ENCODE results near the gene TTC28. TPM values are rescaled to one million over a fixed set of nuclear protein-coding genes. Genes with fewer than 3 reads are reported as not detected.
A peak's percentile ranks its signal among the peaks of the same experiment; 100 is the strongest.
"Not testable (repeated sequence)": the region's sequence is repeated elsewhere in the genome, so short reads cannot be mapped to it uniquely, and the experiment has no call there.

The TTC28 gene
- total and polyA plus RNA-seq, 7 experiments from 2014 or later: 0.50 to 8.3 (median 4.2) TPM

GRCh38 chr22:28089541-28089940 lies 590.1 kb downstream of the TTC28 start:
- peaks cover 0 to 18% (median 5%) of the 10 kb centered on the region in 5 donors for H3K36me3 Mint-ChIP-seq
- H3K27me3 ChIP-seq (ENCODE audit: control insufficient read depth in 2 of 2, insufficient read depth in 2 of 2, low read length in 2 of 2); H3K9me3 Mint-ChIP-seq; intact Hi-C loops (cut with micrococcal nuclease); H3K36me3 ChIP-seq (ENCODE audit: control insufficient read depth in 2 of 3, insufficient read depth in 3 of 3, low read length in 3 of 3); CTCF ChIA-PET; H3K4me3 Mint-ChIP-seq; ATAC-seq; POLR2A ChIA-PET; H3K4me1 Mint-ChIP-seq; H3K4me1 ChIP-seq (ENCODE audit: control insufficient read depth in 2 of 2, insufficient read depth in 2 of 2, low read length in 2 of 2); H3K27ac ChIP-seq (ENCODE audit: low read depth, low read length); H3K4me3 ChIP-seq (ENCODE audit: low read length); H3K9me3 ChIP-seq (ENCODE audit: control insufficient read depth in 2 of 3, low read length in 3 of 3); H3K27ac Mint-ChIP-seq; DNase-seq; H3K27me3 Mint-ChIP-seq: not testable (repeated sequence)

GRCh38 chr22:28077166-28077565 lies 602.5 kb downstream of the TTC28 start:
- no peak for DNase-seq
- no peak for ATAC-seq
- peaks cover 0 to 3% (median 0%) of the 10 kb centered on the region in 11 donors for H3K9me3 Mint-ChIP-seq
- POLR2A ChIA-PET: interaction anchor here (0.5 kb wide), 1 partner anchor 725 kb away, joined by 3 read pairs; no protein-coding TSS in a partner anchor
- H3K27me3 Mint-ChIP-seq: peaks cover 0 to 5% (median 0%) of the 10 kb centered on the region in 5 donors
- no peaks in the 10 kb centered on the region for H3K4me1 Mint-ChIP-seq
- Histone ChIP-seq H3K4me3 (ENCODE audit: low read length) (no peak overlapping the region), H3K9me3 (ENCODE audit: control insufficient read depth in 2 of 3, low read length in 3 of 3) (no peaks in the 10 kb centered on the region), H3K27ac (ENCODE audit: low read depth, low read length) (no peak overlapping the region), H3K4me1 (ENCODE audit: control insufficient read depth in 2 of 2, insufficient read depth in 2 of 2, low read length in 2 of 2) (no peaks in the 10 kb centered on the region), H3K36me3 (ENCODE audit: control insufficient read depth in 2 of 3, insufficient read depth in 3 of 3, low read length in 3 of 3) (no peaks in the 10 kb centered on the region), H3K27me3 (ENCODE audit: control insufficient read depth in 2 of 2, insufficient read depth in 2 of 2, low read length in 2 of 2) (no peaks in the 10 kb centered on the region)
- intact Hi-C loops (cut with micrococcal nuclease): no loop called here
- CTCF ChIA-PET: no interaction called here
- no peak overlapping the region for H3K4me3 Mint-ChIP-seq
- H3K27ac Mint-ChIP-seq: no peak overlapping the region
- peaks cover 0 to 16% (median 9%) of the 10 kb centered on the region in 5 donors for H3K36me3 Mint-ChIP-seq

GRCh38 chr22:28075358-28075981 lies 604.2 kb downstream of the TTC28 start:
- no peaks in the 10 kb centered on the region for H3K36me3 ChIP-seq (ENCODE audit: control insufficient read depth in 2 of 3, insufficient read depth in 3 of 3, low read length in 3 of 3)
- no peaks in the 10 kb centered on the region for H3K4me1 ChIP-seq (ENCODE audit: control insufficient read depth in 2 of 2, insufficient read depth in 2 of 2, low read length in 2 of 2)
- no peaks in the 10 kb centered on the region for H3K27me3 Mint-ChIP-seq
- H3K4me3 ChIP-seq (ENCODE audit: low read length): no peak overlapping the region
- ATAC-seq: no peak
- intact Hi-C loops (cut with micrococcal nuclease): no loop called here
- no peaks in the 10 kb centered on the region for H3K9me3 ChIP-seq (ENCODE audit: control insufficient read depth in 2 of 3, low read length in 3 of 3)
- DNase-seq: no peak
- H3K27ac Mint-ChIP-seq: peak overlapping the region in 1 of 9 donors; percentile 13
- ChIA-PET CTCF (no interaction called here), POLR2A (no interaction called here)
- no peaks in the 10 kb centered on the region for H3K4me1 Mint-ChIP-seq
- peaks cover 0 to 15% (median 10%) of the 10 kb centered on the region in 5 donors for H3K36me3 Mint-ChIP-seq
- no peak overlapping the region for H3K4me3 Mint-ChIP-seq
- H3K9me3 Mint-ChIP-seq: peaks cover 0 to 3% (median 0%) of the 10 kb centered on the region in 11 donors
- no peak overlapping the region for H3K27ac ChIP-seq (ENCODE audit: low read depth, low read length)
- no peaks in the 10 kb centered on the region for H3K27me3 ChIP-seq (ENCODE audit: control insufficient read depth in 2 of 2, insufficient read depth in 2 of 2, low read length in 2 of 2)

GRCh38 chr22:28074526-28074925 lies 605.1 kb downstream of the TTC28 start:
- H3K9me3 Mint-ChIP-seq: peaks cover 0 to 2% (median 0%) of the 10 kb centered on the region in 11 donors
- ChIA-PET CTCF (no interaction called here), POLR2A (no interaction called here)
- Histone ChIP-seq H3K27me3 (ENCODE audit: control insufficient read depth in 2 of 2, insufficient read depth in 2 of 2, low read length in 2 of 2) (no peaks in the 10 kb centered on the region), H3K4me3 (ENCODE audit: low read length) (no peak overlapping the region), H3K9me3 (ENCODE audit: control insufficient read depth in 2 of 3, low read length in 3 of 3) (no peaks in the 10 kb centered on the region), H3K36me3 (ENCODE audit: control insufficient read depth in 2 of 3, insufficient read depth in 3 of 3, low read length in 3 of 3) (no peaks in the 10 kb centered on the region), H3K4me1 (ENCODE audit: control insufficient read depth in 2 of 2, insufficient read depth in 2 of 2, low read length in 2 of 2) (no peaks in the 10 kb centered on the region), H3K27ac (ENCODE audit: low read depth, low read length) (no peak overlapping the region)
- peaks cover 0 to 4% (median 0%) of the 10 kb centered on the region in 5 donors for H3K27me3 Mint-ChIP-seq
- H3K36me3 Mint-ChIP-seq: peaks cover 0 to 14% (median 10%) of the 10 kb centered on the region in 5 donors
- no peak overlapping the region for H3K27ac Mint-ChIP-seq
- ATAC-seq: no peak
- intact Hi-C loops (cut with micrococcal nuclease): no loop called here
- H3K4me3 Mint-ChIP-seq: no peak overlapping the region
- no peaks in the 10 kb centered on the region for H3K4me1 Mint-ChIP-seq
- no peak for DNase-seq

- no peaks in the 10 kb centered on the region for H3K36me3 ChIP-seq (ENCODE audit: control insufficient read depth in 2 of 3, insufficient read depth in 3 of 3, low read length in 3 of 3)
- Mint-ChIP-seq H3K27ac (no peak overlapping the region), H3K27me3 (peaks cover 0 to 4% (median 0%) of the 10 kb centered on the region in 5 donors), H3K4me1 (no peaks in the 10 kb centered on the region), H3K4me3 (no peak overlapping the region), H3K36me3 (peaks cover 0 to 14% (median 10%) of the 10 kb centered on the region in 5 donors), H3K9me3 (peaks cover 0 to 2% (median 0%) of the 10 kb centered on the region in 11 donors)
- CTCF ChIA-PET: interaction anchor here (0.6 kb wide), 1 partner anchor 387 kb away, joined by 3 read pairs; no protein-coding TSS in a partner anchor
- no peak overlapping the region for H3K27ac ChIP-seq (ENCODE audit: low read depth, low read length)
- H3K4me3 ChIP-seq (ENCODE audit: low read length): no peak overlapping the region
- intact Hi-C loops (cut with micrococcal nuclease): no loop called here
- no peaks in the 10 kb centered on the region for H3K27me3 ChIP-seq (ENCODE audit: control insufficient read depth in 2 of 2, insufficient read depth in 2 of 2, low read length in 2 of 2)
- no peak for ATAC-seq
- DNase-seq: no peak
- POLR2A ChIA-PET: no interaction called here
- H3K9me3 ChIP-seq (ENCODE audit: control insufficient read depth in 2 of 3, low read length in 3 of 3): no peaks in the 10 kb centered on the region
- no peaks in the 10 kb centered on the region for H3K4me1 ChIP-seq (ENCODE audit: control insufficient read depth in 2 of 2, insufficient read depth in 2 of 2, low read length in 2 of 2)
Observed at GRCh38 chr22:28072066-28072465, 607.6 kb downstream of the TTC28 start.

- intact Hi-C loops (cut with micrococcal nuclease): no loop called here
- POLR2A ChIA-PET: no interaction called here
Observed at GRCh38 chr22:28068826-28069225, 610.8 kb downstream of the TTC28 start.

GRCh38 chr22:28064920-28065319 lies 614.7 kb downstream of the TTC28 start:
- Histone ChIP-seq H3K4me1 (ENCODE audit: control insufficient read depth in 2 of 2, insufficient read depth in 2 of 2, low read length in 2 of 2) (no peaks in the 10 kb centered on the region), H3K4me3 (ENCODE audit: low read length) (no peak overlapping the region), H3K27ac (ENCODE audit: low read depth, low read length) (no peak overlapping the region), H3K27me3 (ENCODE audit: control insufficient read depth in 2 of 2, insufficient read depth in 2 of 2, low read length in 2 of 2) (no peaks in the 10 kb centered on the region), H3K36me3 (ENCODE audit: control insufficient read depth in 2 of 3, insufficient read depth in 3 of 3, low read length in 3 of 3) (no peaks in the 10 kb centered on the region), H3K9me3 (ENCODE audit: control insufficient read depth in 2 of 3, low read length in 3 of 3) (no peaks in the 10 kb centered on the region)
- ATAC-seq (no peak), DNase-seq (no peak)
- ChIA-PET POLR2A (no interaction called here), CTCF (interaction anchor here (0.6 to 1.2 kb wide), 2 partner anchors 10 to 511 kb away, joined by 4 read pairs; no protein-coding TSS in a partner anchor)
- Mint-ChIP-seq H3K9me3 (peaks cover 0 to 19% (median 4%) of the 10 kb centered on the region in 11 donors), H3K4me1 (no peaks in the 10 kb centered on the region), H3K4me3 (no peak overlapping the region), H3K27ac (no peak overlapping the region), H3K27me3 (peaks cover 0 to 8% (median 2%) of the 10 kb centered on the region in 5 donors), H3K36me3 (peaks cover 0 to 24% (median 15%) of the 10 kb centered on the region in 5 donors)
- intact Hi-C loops (cut with micrococcal nuclease): no loop called here

More at GRCh38 chr22:28068826-28069225, 610.8 kb downstream of the TTC28 start:
- Mint-ChIP-seq H3K9me3 (peaks cover 0 to 2% (median 0%) of the 10 kb centered on the region in 11 donors), H3K27me3 (peaks cover 0 to 7% (median under 1%) of the 10 kb centered on the region in 5 donors), H3K4me1 (no peaks in the 10 kb centered on the region), H3K4me3 (no peak overlapping the region), H3K27ac (no peak overlapping the region), H3K36me3 (peaks cover 0 to 25% (median 19%) of the 10 kb centered on the region in 5 donors)
- Histone ChIP-seq H3K4me1 (ENCODE audit: control insufficient read depth in 2 of 2, insufficient read depth in 2 of 2, low read length in 2 of 2) (no peaks in the 10 kb centered on the region), H3K9me3 (ENCODE audit: control insufficient read depth in 2 of 3, low read length in 3 of 3) (no peaks in the 10 kb centered on the region), H3K27me3 (ENCODE audit: control insufficient read depth in 2 of 2, insufficient read depth in 2 of 2, low read length in 2 of 2) (no peaks in the 10 kb centered on the region), H3K27ac (ENCODE audit: low read depth, low read length) (no peak overlapping the region), H3K4me3 (ENCODE audit: low read length) (no peak overlapping the region), H3K36me3 (ENCODE audit: control insufficient read depth in 2 of 3, insufficient read depth in 3 of 3, low read length in 3 of 3) (no peaks in the 10 kb centered on the region)
- ATAC-seq (no peak), DNase-seq (no peak)
- CTCF ChIA-PET: no interaction called here
